K562 (cell line): ENCODE measurements around the gene DPP3. TPM values are rescaled to one million over a fixed set of nuclear protein-coding genes. Genes with fewer than 3 reads are reported as not detected.

Experiments
- E2F6 ChIP-seq, 2 experiments: IDR thresholded peaks; 2 replicates each; pipeline ENCODE4 v1.6.1; 2011; ENCODE audit warnings: borderline replicate concordance in 1 of 2, control low read depth in 1 of 2, low read depth in 1 of 2, low read length in 1 of 2, mild to moderate bottlenecking in 1 of 2, mixed read lengths in 1 of 2, moderate library complexity in 1 of 2; ENCODE audit not compliant: insufficient read depth in 1 of 2, insufficient read length in 1 of 2, poor library complexity in 1 of 2, severe bottlenecking in 1 of 2; ENCODE audit errors: extremely low read depth in 1 of 2
- POLR2G ChIP-seq: fragments of 200-400 bp; formaldehyde crosslinking; IDR thresholded peaks from 2 replicates; pipeline ENCODE4 v1.6.1; 2017; ENCODE audit warnings: low read depth, mild to moderate bottlenecking, antibody characterized with exemption, low read length, moderate library complexity
- POLR3A ChIP-seq: IDR thresholded peaks from 2 replicates; pipeline ENCODE4 v1.6.1; 2011; ENCODE audit warnings: borderline replicate concordance, mild to moderate bottlenecking, moderate library complexity; ENCODE audit not compliant: insufficient read length, insufficient read depth; ENCODE audit errors: extremely low read depth
- PPARD ChIP-seq: fragments of 250-450 bp; sonication (Bioruptor Pico); IDR thresholded peaks from 2 replicates; pipeline ENCODE4 v1.8.0; 2022; ENCODE audit warnings: inconsistent platforms, mild to moderate bottlenecking, moderate library complexity
- PTTG1 ChIP-seq: fragments of 450-650 bp; IDR thresholded peaks from 2 replicates; pipeline ENCODE4 v1.6.1; 2016; ENCODE audit warnings: low read depth, mild to moderate bottlenecking, missing genetic modification characterization, missing compliant biosample characterization
- RBM25 ChIP-seq: fragments of 200-400 bp; formaldehyde crosslinking; IDR thresholded peaks from 2 replicates; pipeline ENCODE4 v1.6.1; 2018; ENCODE audit warnings: low read length, low read depth, moderate library complexity; ENCODE audit not compliant: severe bottlenecking
- ZKSCAN3 ChIP-seq: fragments of 250-450 bp; sonication (Bioruptor Pico); IDR thresholded peaks from 2 replicates; pipeline ENCODE4 v1.4.0; 2020
- polyA plus RNA-seq, 8 experiments: library from polyadenylated mRNA; depleted of rRNA in 4 of 8; stranded (reverse) in 5 of 8; unstranded in 3 of 8; fragments of >200 nt; fragmentation: Nextera tagmentation in 2 of 8; fragmentation: Illumina TruSeq in 1 of 8; extraction: Ambion mirVana in 2 of 8; extraction: Trizol in 1 of 8; gene quantifications; 2 replicates each; pipeline versions ENCODE4 v1.2.1 to v1.2.3, GENCODE V29; 2011 to 2014; ENCODE audit warnings: inconsistent platforms in 1 of 8, missing spikeins in 1 of 8
- total RNA-seq, 7 experiments: library from RNA; depleted of rRNA in 6 of 7; stranded (reverse); fragments of >200 nt in 6 of 7; fragmentation: Illumina TruSeq in 2 of 7; extraction: Trizol in 2 of 7; gene quantifications; 2 replicates each; pipeline versions ENCODE4 v1.2.1 to v1.2.3, GENCODE V29; 2011 to 2021; ENCODE audit warnings: low replicate concordance in 1 of 7
- TF ChIP-seq, protein P1 (sequence below): fragments of 450-650 bp; formaldehyde crosslinking; IDR thresholded peaks from 2 replicates; pipeline ENCODE4 v1.4.0; 2020; ENCODE audit warnings: mild to moderate bottlenecking, mixed read lengths
- TF ChIP-seq, protein P2 (sequence below), 2 experiments: IDR thresholded peaks in 1 of 2; conservative IDR thresholded peaks in 1 of 2; 2 replicates each; pipeline ENCODE4 v1.6.1; 2016; ENCODE audit warnings: low read depth in 2 of 2, mild to moderate bottlenecking in 1 of 2, missing compliant biosample characterization in 1 of 2, missing genetic modification characterization in 1 of 2, moderate library complexity in 1 of 2
- TF ChIP-seq, protein P3 (sequence below), 2 experiments: fragments of 450-650 bp; IDR thresholded peaks; 2 replicates each; pipeline ENCODE4 v1.6.1; 2016
- TF ChIP-seq, protein P4 (sequence below): fragments of 450-650 bp; IDR thresholded peaks from 2 replicates; pipeline ENCODE4 v1.6.1; 2016; ENCODE audit warnings: mild to moderate bottlenecking
- TF ChIP-seq, protein P5 (sequence below): fragments of 450-650 bp; formaldehyde crosslinking; IDR thresholded peaks from 2 replicates; pipeline ENCODE4 v1.4.0; 2022; ENCODE audit warnings: mild to moderate bottlenecking, moderate library complexity

The DPP3 gene
- total and polyA plus RNA-seq, 9 of the 15 experiments (the other 6 are each of a cell fraction or from before 2014, with no cell fraction given), result 3.7 to 69.2 (median 43.3) TPM

DNA sequence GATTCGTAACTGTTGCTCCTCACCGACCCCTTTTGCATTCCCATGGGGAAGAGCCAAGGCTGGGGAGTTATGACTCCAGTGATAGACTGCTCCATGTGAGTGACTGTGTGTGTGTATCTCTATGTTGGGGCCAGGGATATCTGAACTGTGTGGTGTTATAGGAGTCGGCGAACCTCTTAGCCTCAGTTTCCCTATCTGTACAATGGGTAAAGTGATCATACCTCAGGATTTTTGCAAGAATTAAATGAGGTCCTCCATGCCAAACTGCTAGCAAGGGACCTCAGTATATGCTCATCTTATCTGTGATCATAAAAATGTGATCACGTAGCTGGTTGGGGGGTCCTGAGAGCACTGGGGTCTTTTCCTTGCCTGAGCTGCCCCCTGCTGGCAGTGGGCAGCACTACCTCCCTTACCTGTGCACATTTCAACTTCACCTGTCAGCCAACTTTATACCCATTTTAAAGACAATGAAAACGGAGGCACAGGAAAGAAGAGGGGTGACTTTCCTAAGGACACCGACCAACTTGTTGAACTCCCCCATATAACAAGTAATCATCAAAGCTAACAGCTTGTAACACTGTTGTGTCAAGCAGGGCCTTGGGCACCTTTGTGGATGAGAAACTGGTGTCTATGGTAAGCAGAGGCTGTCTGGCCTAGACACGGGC is 1.4 kb upstream of the DPP3 start (continued):
- TF ChIP-seq, protein P1, sequence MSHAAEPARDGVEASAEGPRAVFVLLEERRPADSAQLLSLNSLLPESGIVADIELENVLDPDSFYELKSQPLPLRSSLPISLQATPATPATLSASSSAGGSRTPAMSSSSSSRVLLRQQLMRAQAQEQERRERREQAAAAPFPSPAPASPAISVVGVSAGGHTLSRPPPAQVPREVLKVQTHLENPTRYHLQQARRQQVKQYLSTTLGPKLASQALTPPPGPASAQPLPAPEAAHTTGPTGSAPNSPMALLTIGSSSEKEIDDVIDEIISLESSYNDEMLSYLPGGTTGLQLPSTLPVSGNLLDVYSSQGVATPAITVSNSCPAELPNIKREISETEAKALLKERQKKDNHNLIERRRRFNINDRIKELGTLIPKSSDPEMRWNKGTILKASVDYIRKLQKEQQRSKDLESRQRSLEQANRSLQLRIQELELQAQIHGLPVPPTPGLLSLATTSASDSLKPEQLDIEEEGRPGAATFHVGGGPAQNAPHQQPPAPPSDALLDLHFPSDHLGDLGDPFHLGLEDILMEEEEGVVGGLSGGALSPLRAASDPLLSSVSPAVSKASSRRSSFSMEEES (CRISPR knock-in tag), result no peak
- TF ChIP-seq E2F6 (IDR thresholded peaks at IDR 0.05; ENCODE audit: borderline replicate concordance in 1 of 2, extremely low read depth in 1 of 2, insufficient read depth in 1 of 2, insufficient read length in 1 of 2, low read depth in 1 of 2, low read length in 1 of 2, poor library complexity in 1 of 2, severe bottlenecking in 1 of 2) (no peak), ZKSCAN3 (CRISPR knock-in tag) (no peak), RBM25 (peak; percentile 94), POLR2G (no peak), POLR3A (no peak), PPARD (no peak), PTTG1 (tag) (no peak)
- TF ChIP-seq, protein P2, sequence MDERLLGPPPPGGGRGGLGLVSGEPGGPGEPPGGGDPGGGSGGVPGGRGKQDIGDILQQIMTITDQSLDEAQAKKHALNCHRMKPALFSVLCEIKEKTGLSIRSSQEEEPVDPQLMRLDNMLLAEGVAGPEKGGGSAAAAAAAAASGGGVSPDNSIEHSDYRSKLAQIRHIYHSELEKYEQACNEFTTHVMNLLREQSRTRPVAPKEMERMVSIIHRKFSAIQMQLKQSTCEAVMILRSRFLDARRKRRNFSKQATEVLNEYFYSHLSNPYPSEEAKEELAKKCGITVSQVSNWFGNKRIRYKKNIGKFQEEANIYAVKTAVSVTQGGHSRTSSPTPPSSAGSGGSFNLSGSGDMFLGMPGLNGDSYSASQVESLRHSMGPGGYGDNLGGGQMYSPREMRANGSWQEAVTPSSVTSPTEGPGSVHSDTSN (CRISPR knock-in tag; IDR thresholded peaks at IDR 0.05; ENCODE audit: low read depth), result no peak
- TF ChIP-seq, protein P2 (tag; conservative IDR thresholded peaks at IDR 0.05; ENCODE audit: low read depth), result peak; percentile 70
- TF ChIP-seq, protein P3, sequence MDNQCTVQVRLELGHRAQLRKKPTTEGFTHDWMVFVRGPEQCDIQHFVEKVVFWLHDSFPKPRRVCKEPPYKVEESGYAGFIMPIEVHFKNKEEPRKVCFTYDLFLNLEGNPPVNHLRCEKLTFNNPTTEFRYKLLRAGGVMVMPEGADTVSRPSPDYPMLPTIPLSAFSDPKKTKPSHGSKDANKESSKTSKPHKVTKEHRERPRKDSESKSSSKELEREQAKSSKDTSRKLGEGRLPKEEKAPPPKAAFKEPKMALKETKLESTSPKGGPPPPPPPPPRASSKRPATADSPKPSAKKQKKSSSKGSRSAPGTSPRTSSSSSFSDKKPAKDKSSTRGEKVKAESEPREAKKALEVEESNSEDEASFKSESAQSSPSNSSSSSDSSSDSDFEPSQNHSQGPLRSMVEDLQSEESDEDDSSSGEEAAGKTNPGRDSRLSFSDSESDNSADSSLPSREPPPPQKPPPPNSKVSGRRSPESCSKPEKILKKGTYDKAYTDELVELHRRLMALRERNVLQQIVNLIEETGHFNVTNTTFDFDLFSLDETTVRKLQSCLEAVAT (IDR thresholded peaks at IDR 0.05), result no peak
- TF ChIP-seq, protein P4, sequence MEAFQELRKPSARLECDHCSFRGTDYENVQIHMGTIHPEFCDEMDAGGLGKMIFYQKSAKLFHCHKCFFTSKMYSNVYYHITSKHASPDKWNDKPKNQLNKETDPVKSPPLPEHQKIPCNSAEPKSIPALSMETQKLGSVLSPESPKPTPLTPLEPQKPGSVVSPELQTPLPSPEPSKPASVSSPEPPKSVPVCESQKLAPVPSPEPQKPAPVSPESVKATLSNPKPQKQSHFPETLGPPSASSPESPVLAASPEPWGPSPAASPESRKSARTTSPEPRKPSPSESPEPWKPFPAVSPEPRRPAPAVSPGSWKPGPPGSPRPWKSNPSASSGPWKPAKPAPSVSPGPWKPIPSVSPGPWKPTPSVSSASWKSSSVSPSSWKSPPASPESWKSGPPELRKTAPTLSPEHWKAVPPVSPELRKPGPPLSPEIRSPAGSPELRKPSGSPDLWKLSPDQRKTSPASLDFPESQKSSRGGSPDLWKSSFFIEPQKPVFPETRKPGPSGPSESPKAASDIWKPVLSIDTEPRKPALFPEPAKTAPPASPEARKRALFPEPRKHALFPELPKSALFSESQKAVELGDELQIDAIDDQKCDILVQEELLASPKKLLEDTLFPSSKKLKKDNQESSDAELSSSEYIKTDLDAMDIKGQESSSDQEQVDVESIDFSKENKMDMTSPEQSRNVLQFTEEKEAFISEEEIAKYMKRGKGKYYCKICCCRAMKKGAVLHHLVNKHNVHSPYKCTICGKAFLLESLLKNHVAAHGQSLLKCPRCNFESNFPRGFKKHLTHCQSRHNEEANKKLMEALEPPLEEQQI, result 0 out of 2 replicates have a peak, but pooled peaks have one; percentile 34
- TF ChIP-seq, protein P5, sequence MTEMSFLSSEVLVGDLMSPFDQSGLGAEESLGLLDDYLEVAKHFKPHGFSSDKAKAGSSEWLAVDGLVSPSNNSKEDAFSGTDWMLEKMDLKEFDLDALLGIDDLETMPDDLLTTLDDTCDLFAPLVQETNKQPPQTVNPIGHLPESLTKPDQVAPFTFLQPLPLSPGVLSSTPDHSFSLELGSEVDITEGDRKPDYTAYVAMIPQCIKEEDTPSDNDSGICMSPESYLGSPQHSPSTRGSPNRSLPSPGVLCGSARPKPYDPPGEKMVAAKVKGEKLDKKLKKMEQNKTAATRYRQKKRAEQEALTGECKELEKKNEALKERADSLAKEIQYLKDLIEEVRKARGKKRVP (CRISPR knock-in tag), result no peak
